ENCODE data around the gene WBP11.
"Not testable (repeated sequence)": the region's sequence is repeated elsewhere in the genome, so short reads cannot be mapped to it uniquely, and the experiment has no call there.

The WBP11 gene

GRCh38 chr12:14770496-14771461 lies 32.5 kb downstream of the WBP11 start:
- FAIRE-seq, result peak; percentile 80
- TF ChIP-seq TAF1 (IDR thresholded peaks at IDR 0.05; ENCODE audit: borderline replicate concordance, low read depth, low read length) (peak; percentile 90), POLR2AphosphoS5 (IDR thresholded peaks at IDR 0.05; ENCODE audit: low read depth, low read length) (peak; percentile 98), POLR2A (IDR thresholded peaks at IDR 0.05; ENCODE audit: low read depth, low read length) (peak; percentile 99)
- DNase-seq (ENCODE audit: insufficient read length), result peak; percentile 31

DNA sequence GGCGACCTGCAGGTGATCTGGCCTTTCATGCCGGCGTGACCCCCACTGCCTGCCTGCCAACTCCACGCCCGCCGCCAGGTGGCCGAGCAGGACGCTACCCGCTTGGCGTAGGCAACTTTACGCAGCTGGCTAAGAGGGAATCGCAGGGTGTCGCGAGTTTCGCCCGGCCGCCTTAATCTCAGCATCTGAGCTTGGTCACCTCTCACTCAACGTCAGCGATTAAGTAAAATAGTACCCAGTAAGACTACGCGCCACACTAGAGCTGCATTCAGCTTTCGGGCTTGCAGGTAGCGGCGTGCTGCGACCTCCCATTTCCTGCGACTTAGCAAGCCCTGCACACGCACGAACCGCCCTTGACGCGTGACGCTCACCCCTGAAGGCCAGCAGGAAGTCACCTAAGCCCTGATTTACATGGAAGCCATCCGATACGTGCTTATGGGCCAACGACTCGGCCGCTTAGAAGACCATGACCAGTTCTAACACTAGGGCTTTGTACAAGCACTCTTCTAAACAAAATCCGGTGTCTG lies 33.2 kb downstream of the WBP11 start:
- DNase-seq (ENCODE audit: insufficient read length), result peak; percentile 41
- FAIRE-seq, result peak; percentile 96
- TF ChIP-seq POLR2AphosphoS5 (IDR thresholded peaks at IDR 0.05; ENCODE audit: low read depth, low read length) (peak; percentile 85), POLR2A (IDR thresholded peaks at IDR 0.05; ENCODE audit: low read depth, low read length) (peak; percentile 92), TAF1 (IDR thresholded peaks at IDR 0.05; ENCODE audit: borderline replicate concordance, low read depth, low read length) (peak; percentile 32; the same call in 1 of the 2 replicates)

- FAIRE-seq, result no peak
These were observed 33.8 kb downstream of the WBP11 start for GRCh38 chr12:14769466-14769968.

GRCh38 chr12:14768823-14769405 lies 34.4 kb downstream of the WBP11 start:
- peak; percentile 2 for DNase-seq (ENCODE audit: insufficient read length)
- FAIRE-seq, result peak; percentile 64
- TF ChIP-seq POLR2AphosphoS5 (IDR thresholded peaks at IDR 0.05; ENCODE audit: low read depth, low read length), result no peak
- no peak for TF ChIP-seq TAF1 (IDR thresholded peaks at IDR 0.05; ENCODE audit: borderline replicate concordance, low read depth, low read length)

More at GRCh38 chr12:14769466-14769968, 33.8 kb downstream of the WBP11 start:
- TF ChIP-seq TAF1 (IDR thresholded peaks at IDR 0.05; ENCODE audit: borderline replicate concordance, low read depth, low read length) (no peak; the same call in 1 of the 2 replicates), POLR2A (IDR thresholded peaks at IDR 0.05; ENCODE audit: low read depth, low read length) (no peak), POLR2AphosphoS5 (IDR thresholded peaks at IDR 0.05; ENCODE audit: low read depth, low read length) (no peak)
- DNase-seq (ENCODE audit: insufficient read length), result peak; percentile 6

DNA sequence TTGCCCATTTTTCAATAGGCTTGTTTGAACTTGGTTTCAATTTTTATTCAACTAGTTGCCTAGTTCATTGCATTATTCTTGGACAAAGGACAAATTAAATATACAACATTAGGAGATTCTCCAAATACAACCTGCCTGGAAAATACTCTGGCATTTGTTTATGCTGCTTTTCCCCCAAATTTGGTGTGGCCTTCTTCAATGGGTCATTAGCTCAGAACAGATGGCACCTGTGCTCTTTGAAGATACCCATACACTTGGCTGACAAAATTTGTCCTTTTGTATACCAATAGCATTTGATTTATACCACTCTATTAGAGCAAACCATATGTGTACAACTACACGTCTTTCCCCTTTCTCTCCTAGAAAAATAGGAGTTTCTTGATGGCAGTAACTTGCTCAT lies 35.7 kb downstream of the WBP11 start:
- FAIRE-seq (no peak), DNase-seq (ENCODE audit: insufficient read length) (no peak)
- no peak for TF ChIP-seq TAF1 (IDR thresholded peaks at IDR 0.05; ENCODE audit: borderline replicate concordance, low read depth, low read length)
- TF ChIP-seq POLR2AphosphoS5 (IDR thresholded peaks at IDR 0.05; ENCODE audit: low read depth, low read length), result no peak
- no peak for TF ChIP-seq POLR2A (IDR thresholded peaks at IDR 0.05; ENCODE audit: low read depth, low read length)

DNA sequence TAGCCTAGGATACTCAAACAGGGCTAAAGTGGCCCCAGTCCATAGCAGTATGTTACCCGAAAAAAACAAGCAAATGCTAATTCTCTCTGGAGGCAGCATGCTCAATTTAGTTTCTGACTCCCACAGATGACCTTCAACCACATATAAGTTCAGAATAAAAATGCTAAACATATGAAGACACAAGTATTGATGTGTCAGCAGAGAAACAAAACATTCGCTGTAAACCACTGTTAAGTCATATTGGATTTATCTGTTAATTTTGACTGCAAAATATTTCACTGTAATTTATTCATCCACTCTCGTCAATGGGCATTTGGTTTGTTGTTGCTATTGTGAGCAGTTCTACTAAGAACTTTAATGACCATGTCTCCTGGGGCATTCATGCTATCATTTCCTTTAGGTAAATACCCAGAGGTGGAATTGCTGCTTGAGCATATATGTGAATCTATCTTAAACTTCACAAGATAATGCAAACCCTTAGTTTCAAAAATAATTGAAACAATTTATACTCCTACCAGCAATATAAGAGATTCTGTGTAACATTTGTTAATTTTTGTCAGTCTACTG lies 36.5 kb downstream of the WBP11 start:
- no peak for FAIRE-seq
- DNase-seq (ENCODE audit: insufficient read length), result no peak
- TF ChIP-seq POLR2AphosphoS5 (IDR thresholded peaks at IDR 0.05; ENCODE audit: low read depth, low read length), result no peak
- no peak for TF ChIP-seq TAF1 (IDR thresholded peaks at IDR 0.05; ENCODE audit: borderline replicate concordance, low read depth, low read length)
- no peak for TF ChIP-seq POLR2A (IDR thresholded peaks at IDR 0.05; ENCODE audit: low read depth, low read length)

DNA sequence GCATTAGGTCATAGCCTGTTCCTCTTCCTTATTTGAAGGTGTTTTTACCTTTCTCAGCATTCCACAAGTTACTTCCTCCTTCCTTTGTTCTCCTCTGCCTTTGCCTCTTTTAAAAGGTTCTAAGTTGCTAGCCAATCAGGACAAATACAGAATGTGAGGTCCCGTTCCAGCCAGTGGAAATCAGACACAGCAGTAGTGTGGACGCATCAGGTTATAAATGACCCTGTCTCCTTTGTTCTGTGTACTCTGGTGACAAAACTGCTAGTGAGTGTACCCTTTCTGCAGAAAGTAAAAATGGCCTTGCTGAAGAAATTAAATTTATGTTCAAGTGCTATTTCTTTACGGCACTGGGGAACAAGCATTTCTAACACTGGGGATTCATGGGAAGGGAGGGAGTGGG lies 37.3 kb downstream of the WBP11 start:
- DNase-seq (ENCODE audit: insufficient read length); FAIRE-seq: not testable (repeated sequence)

DNA sequence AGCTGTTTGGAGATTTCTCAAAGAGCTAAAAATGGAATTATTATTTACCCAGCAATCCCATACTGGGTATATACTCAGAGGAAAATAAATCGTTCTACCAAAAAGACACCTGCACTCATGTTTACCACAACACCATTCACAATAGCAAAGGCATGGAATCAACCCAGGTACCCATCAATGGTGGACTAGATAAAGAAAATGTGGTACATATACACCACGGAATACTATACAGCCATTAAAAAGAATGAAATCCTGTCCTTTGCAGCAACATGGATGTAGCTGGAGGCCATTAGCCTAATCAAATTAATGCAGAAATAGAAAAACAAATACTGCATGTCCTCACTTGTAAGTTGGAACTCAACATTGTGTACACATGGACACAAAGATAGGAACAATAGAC lies 37.9 kb downstream of the WBP11 start:
- FAIRE-seq, result no peak
- TF ChIP-seq POLR2AphosphoS5 (IDR thresholded peaks at IDR 0.05; ENCODE audit: low read depth, low read length) (no peak), POLR2A (IDR thresholded peaks at IDR 0.05; ENCODE audit: low read depth, low read length) (no peak), TAF1 (IDR thresholded peaks at IDR 0.05; ENCODE audit: borderline replicate concordance, low read depth, low read length) (no peak)
- no peak for DNase-seq (ENCODE audit: insufficient read length)

- not testable (repeated sequence) for DNase-seq (ENCODE audit: insufficient read length); FAIRE-seq
These were observed 43.5 kb downstream of the WBP11 start for GRCh38 chr12:14759711-14760280.

DNA sequence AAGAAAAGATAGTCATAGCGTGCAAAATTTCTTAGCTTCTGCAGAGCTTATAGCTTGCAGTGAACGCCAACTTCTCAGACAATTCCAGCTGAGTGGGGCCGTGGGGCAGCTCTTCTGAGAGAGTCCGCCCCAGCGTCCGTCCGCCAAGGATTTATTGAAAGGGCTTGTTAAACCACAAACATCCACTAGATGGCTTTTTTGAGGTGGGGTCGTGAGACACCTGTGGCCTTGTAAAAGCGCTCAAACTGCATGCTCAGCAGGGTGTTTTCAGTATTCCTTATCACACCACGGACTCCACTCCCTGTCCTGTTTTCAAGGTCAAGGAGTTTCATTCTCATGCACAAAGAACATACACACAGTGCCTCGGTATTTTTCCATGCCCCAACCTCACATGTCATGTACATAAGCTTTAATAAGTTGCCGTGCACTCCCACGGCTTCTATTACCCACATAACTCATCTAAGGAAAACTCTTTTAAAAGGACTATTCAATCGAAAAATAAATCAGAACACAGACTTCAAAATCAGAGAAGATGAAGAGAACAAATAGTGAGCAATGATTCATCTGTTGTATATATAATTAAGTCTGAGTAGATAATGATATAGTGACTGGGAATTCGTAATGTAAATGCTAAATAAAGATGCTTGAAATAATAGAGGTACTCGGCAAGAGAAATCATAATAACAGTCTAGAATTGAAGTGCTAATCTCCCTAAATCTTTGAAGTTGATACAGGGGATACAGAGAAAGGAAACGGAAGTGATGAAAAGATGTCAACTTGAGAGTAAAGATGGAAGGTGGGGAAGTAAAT lies 46.7 kb downstream of the WBP11 start:
- FAIRE-seq, result no peak
- DNase-seq (ENCODE audit: insufficient read length), result no peak
- TF ChIP-seq POLR2A (IDR thresholded peaks at IDR 0.05; ENCODE audit: low read depth, low read length) (no peak), TAF1 (IDR thresholded peaks at IDR 0.05; ENCODE audit: borderline replicate concordance, low read depth, low read length) (no peak), POLR2AphosphoS5 (IDR thresholded peaks at IDR 0.05; ENCODE audit: low read depth, low read length) (no peak)

DNA sequence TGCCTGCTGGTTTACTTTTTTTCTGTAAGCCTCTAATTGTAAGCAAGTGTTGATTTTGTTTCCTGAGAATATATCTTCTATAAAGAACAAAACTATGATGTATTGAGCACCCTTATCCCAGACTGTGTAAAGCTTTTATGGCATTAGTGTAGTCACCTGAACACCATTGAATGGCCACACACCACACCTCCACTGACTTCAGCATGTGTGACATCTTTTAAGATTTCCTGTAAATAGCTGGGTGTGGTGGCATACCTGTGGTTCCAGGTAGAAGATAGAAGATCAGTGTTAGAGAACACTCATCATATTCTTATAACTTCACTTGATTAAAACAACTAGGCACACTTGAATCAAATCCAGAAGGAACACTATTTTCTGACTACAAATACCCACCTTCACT lies 51.3 kb downstream of the WBP11 start:
- DNase-seq (ENCODE audit: insufficient read length) (no peak), FAIRE-seq (no peak)
- TF ChIP-seq POLR2A (IDR thresholded peaks at IDR 0.05; ENCODE audit: low read depth, low read length) (no peak), POLR2AphosphoS5 (IDR thresholded peaks at IDR 0.05; ENCODE audit: low read depth, low read length) (no peak), TAF1 (IDR thresholded peaks at IDR 0.05; ENCODE audit: borderline replicate concordance, low read depth, low read length) (no peak)

Data from GM12892 (cell line).